ENCODE data around the gene VWA3B.
"Not testable (repeated sequence)": the region's sequence is repeated elsewhere in the genome, so short reads cannot be mapped to it uniquely, and the experiment has no call there.

The VWA3B gene

GRCh38 chr2:98086491-98087446 is at the start of gene VWA3B:
Gene VWA3B (plus strand): TSS chr2:98087167. CDS start chr2:98093093, 5,926 bp downstream.
- peak; percentile 54 for DNase-seq (ENCODE audit: low spot score)

GRCh38 chr2:98037206-98037605 is 49.8 kb upstream of the VWA3B start:
- no peak for DNase-seq (ENCODE audit: low spot score)

- no peak for DNase-seq (ENCODE audit: low spot score)
These were observed 49.2 kb upstream of the VWA3B start for GRCh38 chr2:98037666-98038336.

- DNase-seq (ENCODE audit: low spot score): no peak
These were observed 47.7 kb upstream of the VWA3B start for GRCh38 chr2:98039085-98039756.

GRCh38 chr2:98040331-98040939 is 46.5 kb upstream of the VWA3B start:
- DNase-seq (ENCODE audit: low spot score): no peak

GRCh38 chr2:98043101-98043500 is 43.9 kb upstream of the VWA3B start:
- DNase-seq (ENCODE audit: low spot score): no peak

GRCh38 chr2:98044730-98045129 is 42.2 kb upstream of the VWA3B start:
- not testable (repeated sequence) for DNase-seq (ENCODE audit: low spot score)

GRCh38 chr2:98050070-98050469 is 36.9 kb upstream of the VWA3B start:
- DNase-seq (ENCODE audit: low spot score): no peak

- DNase-seq (ENCODE audit: low spot score): no peak
These were observed 28.6 kb upstream of the VWA3B start for GRCh38 chr2:98058191-98058975.

GRCh38 chr2:98060277-98060676 is 26.7 kb upstream of the VWA3B start:
- DNase-seq (ENCODE audit: low spot score): no peak

- DNase-seq (ENCODE audit: low spot score): no peak
These were observed 23.6 kb upstream of the VWA3B start for GRCh38 chr2:98063291-98063854.

- no peak for DNase-seq (ENCODE audit: low spot score)
These were observed 21.2 kb upstream of the VWA3B start for GRCh38 chr2:98065808-98066207.

- DNase-seq (ENCODE audit: low spot score): no peak
These were observed 19.8 kb upstream of the VWA3B start for GRCh38 chr2:98067160-98067559.

- DNase-seq (ENCODE audit: low spot score): no peak
These were observed 16.9 kb upstream of the VWA3B start for GRCh38 chr2:98070081-98070480.

- DNase-seq (ENCODE audit: low spot score): no peak
These were observed 14.5 kb upstream of the VWA3B start for GRCh38 chr2:98072442-98072841.

- no peak for DNase-seq (ENCODE audit: low spot score)
These were observed 8.3 kb upstream of the VWA3B start for GRCh38 chr2:98078701-98079100.

- DNase-seq (ENCODE audit: low spot score): no peak
These were observed 2.7 kb upstream of the VWA3B start for GRCh38 chr2:98084151-98084868.

- DNase-seq (ENCODE audit: low spot score): no peak
These were observed 2.1 kb upstream of the VWA3B start for GRCh38 chr2:98084869-98085238.

GRCh38 chr2:98085649-98086048 is 1.3 kb upstream of the VWA3B start:
- DNase-seq (ENCODE audit: low spot score): no peak

GRCh38 chr2:98087447-98088020 is 567 bp downstream of the VWA3B start:
- no peak for DNase-seq (ENCODE audit: low spot score)

Measured in activated CD4-positive, alpha-beta T cell treated with anti-CD3 and anti-CD28 coated beads, Interleukin-2, Interleukin-4, amounts not matched to agents 100 ng/mL and 50 ng/mL, durations not matched to agents 16 hours and 8 hours (primary cell).